Subcutaneous adipose tissue (tissue), 4 donors: Measurements from ENCODE around the gene TNRC18. TPM values are rescaled to one million over a fixed set of nuclear protein-coding genes. Genes with fewer than 3 reads are reported as not detected.

Source experiments
- CTCF ChIP-seq: fragments of 450-650 bp; IDR thresholded peaks from one replicate; pipeline ENCODE4 v1.5.1; 2016; ENCODE audit warnings: low read depth, mild to moderate bottlenecking, control low read depth, antibody characterized with exemption, moderate library complexity
- total RNA-seq, 4 donors: library from RNA; depleted of rRNA; stranded (reverse); fragments of >200 nt; gene quantifications; one replicate each; pipeline ENCODE4 v1.1.0, GENCODE V29; 2016

TNRC18 gene
- total RNA-seq, 4 donors from 2014 or later = 21.7 to 107 (median 34.0) TPM

- no peak for TF ChIP-seq CTCF
Measured at GRCh38 chr7:5374464-5374863, 49.2 kb downstream of the TNRC18 start.

GRCh38 chr7:5373300-5373699 lies 50.3 kb downstream of the TNRC18 start:
- TF ChIP-seq CTCF = no peak

- no peak for TF ChIP-seq CTCF
Measured at GRCh38 chr7:5370454-5371353, 52.9 kb downstream of the TNRC18 start.

GRCh38 chr7:5367661-5368060 lies 56.0 kb downstream of the TNRC18 start:
- TF ChIP-seq CTCF = no peak

GRCh38 chr7:5363729-5364128 lies 59.9 kb downstream of the TNRC18 start:
- no peak for TF ChIP-seq CTCF

GRCh38 chr7:5362466-5362865 lies 61.2 kb downstream of the TNRC18 start:
- TF ChIP-seq CTCF = no peak

GRCh38 chr7:5361446-5362127 lies 62.0 kb downstream of the TNRC18 start:
- TF ChIP-seq CTCF = no peak
